SK-N-SH treated with all-trans-retinoic acid at 6 μM for 48 hours (cell line): ENCODE measurements around the gene SCN8A.
A peak's percentile ranks its signal among the peaks of the same experiment; 100 is the strongest.
"Not testable (repeated sequence)": the region's sequence is repeated elsewhere in the genome, so short reads cannot be mapped to it uniquely, and the experiment has no call there.

ENCODE experiments used
- ATAC-seq: fragments of 200-7000 bp; cut with Tn5 transposase; 3 replicates; pipeline ENCODE4 v1.9.1; 2020; ENCODE audit warnings: mild to moderate bottlenecking, moderate library complexity
- ARNTL ChIP-seq: fragments of 450-650 bp; formaldehyde crosslinking; IDR thresholded peaks from 2 replicates; pipeline ENCODE4 v1.5.0; 2020; ENCODE audit warnings: low read depth, mild to moderate bottlenecking, moderate library complexity, borderline replicate concordance
- BACH2 ChIP-seq: fragments of 250-450 bp; sonication (Bioruptor Pico); IDR thresholded peaks from 2 replicates; pipeline ENCODE4 v1.9.0; 2021; ENCODE audit warnings: mild to moderate bottlenecking, borderline replicate concordance
- CSDC2 ChIP-seq: fragments of 250-450 bp; sonication (Bioruptor Pico); IDR thresholded peaks from 2 replicates; pipeline ENCODE4 v1.5.0; 2020; ENCODE audit warnings: mild to moderate bottlenecking, moderate library complexity
- ESRRG ChIP-seq: fragments of 250-450 bp; sonication (Bioruptor Pico); IDR thresholded peaks from 2 replicates; pipeline ENCODE4 v1.6.1; 2021; ENCODE audit warnings: mild to moderate bottlenecking
- GLIS3 ChIP-seq: fragments of 250-450 bp; sonication (Bioruptor Pico); IDR thresholded peaks from 2 replicates; pipeline ENCODE4 v1.5.0; 2020; ENCODE audit warnings: mild to moderate bottlenecking, moderate library complexity
- ISL1 ChIP-seq: fragments of 250-450 bp; sonication (Bioruptor Pico); IDR thresholded peaks from 2 replicates; pipeline ENCODE4 v2.1.2; 2022; ENCODE audit warnings: mild to moderate bottlenecking, moderate library complexity
- OSR1 ChIP-seq: fragments of 250-450 bp; sonication (Bioruptor Pico); IDR thresholded peaks from 2 replicates; pipeline ENCODE4 v1.8.0; 2022; ENCODE audit warnings: moderate library complexity, mild to moderate bottlenecking, inconsistent platforms
- PPARA ChIP-seq: fragments of 250-450 bp; sonication (Bioruptor Pico); IDR thresholded peaks from 2 replicates; pipeline ENCODE4 v1.5.0; 2020; ENCODE audit warnings: mild to moderate bottlenecking, borderline replicate concordance
- RARB ChIP-seq: fragments of 250-450 bp; sonication (Bioruptor Pico); IDR thresholded peaks from 2 replicates; pipeline ENCODE4 v1.8.0; 2021; ENCODE audit warnings: mild to moderate bottlenecking, moderate library complexity
- SNAI2 ChIP-seq: fragments of 250-450 bp; sonication (Bioruptor Pico); IDR thresholded peaks from 2 replicates; pipeline ENCODE4 v1.5.0; 2020; ENCODE audit warnings: mild to moderate bottlenecking, moderate library complexity
- TCF4 ChIP-seq: fragments of 250-450 bp; sonication (Bioruptor Pico); IDR thresholded peaks from 2 replicates; pipeline ENCODE4 v1.8.0; 2021; ENCODE audit warnings: mild to moderate bottlenecking, moderate library complexity, borderline replicate concordance
- TOX ChIP-seq: fragments of 250-450 bp; sonication (Bioruptor Pico); IDR thresholded peaks from 2 replicates; pipeline ENCODE4 v1.8.0; 2021; ENCODE audit warnings: mild to moderate bottlenecking, moderate library complexity, borderline replicate concordance
- ZC3H10 ChIP-seq: fragments of 250-450 bp; sonication (Bioruptor Pico); IDR thresholded peaks from 2 replicates; pipeline ENCODE4 v1.5.1; 2021; ENCODE audit warnings: mild to moderate bottlenecking, moderate library complexity
- ZFP30 ChIP-seq: fragments of 450-650 bp; formaldehyde crosslinking; IDR thresholded peaks from 2 replicates; pipeline ENCODE4 v1.5.0; 2022; ENCODE audit warnings: mild to moderate bottlenecking, moderate library complexity
- ZNF70 ChIP-seq: fragments of 450-650 bp; formaldehyde crosslinking; IDR thresholded peaks from 2 replicates; pipeline ENCODE4 v1.5.0; 2020; ENCODE audit warnings: mild to moderate bottlenecking, moderate library complexity
- ZNF8 ChIP-seq: fragments of 450-650 bp; formaldehyde crosslinking; IDR thresholded peaks from 2 replicates; pipeline ENCODE4 v1.5.0; 2020; ENCODE audit warnings: mild to moderate bottlenecking, moderate library complexity
- TF ChIP-seq, protein P1 (sequence below): fragments of 250-450 bp; sonication (Bioruptor Pico); IDR thresholded peaks from 2 replicates; pipeline ENCODE4 v1.8.0; 2021; ENCODE audit warnings: low read depth, mild to moderate bottlenecking, moderate library complexity, borderline replicate concordance
- TF ChIP-seq, protein P2 (sequence below): fragments of 250-450 bp; sonication (Bioruptor Pico); IDR thresholded peaks from 2 replicates; pipeline ENCODE4 v1.5.1; 2021; ENCODE audit warnings: mild to moderate bottlenecking, moderate library complexity
- TF ChIP-seq, protein P3 (sequence below): fragments of 250-450 bp; sonication (Bioruptor Pico); IDR thresholded peaks from 2 replicates; pipeline ENCODE4 v1.5.1; 2020; ENCODE audit warnings: low read depth, mild to moderate bottlenecking, moderate library complexity

Gene SCN8A

DNA sequence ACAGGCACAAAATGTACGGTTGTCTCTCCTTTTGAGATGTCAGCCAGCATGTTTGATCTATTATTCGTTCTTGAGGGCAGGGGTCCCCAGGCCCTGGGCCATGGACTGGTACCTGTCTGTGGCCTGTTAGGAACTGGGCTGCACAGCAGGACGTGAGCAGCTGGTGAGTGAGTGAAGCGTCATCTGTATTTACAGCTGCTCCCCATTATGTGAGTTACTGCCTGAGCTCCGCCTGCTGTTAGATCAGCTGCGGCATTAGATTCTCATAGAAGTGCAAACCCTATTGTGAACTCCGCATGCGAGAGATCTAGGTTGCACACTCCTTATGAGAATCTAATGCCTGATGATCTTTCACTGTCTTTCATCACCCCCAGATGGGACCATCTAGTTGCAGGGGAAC lies 41.4 kb upstream of the SCN8A start:
- no peak for ATAC-seq
- TF ChIP-seq GLIS3 (CRISPR knock-in tag) = no peak

DNA sequence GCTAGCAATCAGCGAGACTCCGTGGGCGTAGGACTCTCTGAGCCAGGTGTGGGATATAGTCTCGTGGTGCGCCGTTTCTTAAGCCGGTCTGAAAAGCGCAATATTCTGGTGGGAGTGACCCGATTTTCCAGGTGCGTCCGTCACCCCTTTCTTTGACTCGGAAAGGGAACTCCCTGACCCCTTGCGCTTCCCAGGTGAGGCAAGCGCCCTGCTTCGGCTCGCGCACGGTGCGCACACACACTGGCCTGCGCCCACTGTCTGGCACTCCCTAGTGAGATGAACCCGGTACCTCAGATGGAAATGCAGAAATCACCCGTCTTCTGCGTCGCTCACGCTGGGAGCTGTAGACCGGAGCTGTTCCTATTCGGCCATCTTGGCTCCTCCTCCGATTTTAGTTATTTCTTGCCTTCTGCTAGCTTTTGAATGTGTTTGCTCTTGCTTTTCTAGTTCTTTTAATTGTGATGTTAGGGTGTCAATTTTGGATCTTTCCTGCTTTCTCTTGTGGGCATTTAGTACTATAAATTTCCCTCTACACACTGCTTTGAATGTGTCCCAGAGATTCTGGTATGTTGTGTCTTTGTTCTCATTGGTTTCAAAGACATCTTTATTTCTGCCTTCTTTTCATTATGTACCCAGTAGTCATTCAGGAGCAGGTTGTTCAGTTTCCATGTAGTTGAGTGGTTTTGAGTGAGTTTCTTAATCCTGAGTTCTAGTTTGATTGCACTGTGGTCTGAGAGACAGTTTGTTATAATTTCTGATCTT lies 22.6 kb upstream of the SCN8A start:
- not testable (repeated sequence) for ATAC-seq

DNA sequence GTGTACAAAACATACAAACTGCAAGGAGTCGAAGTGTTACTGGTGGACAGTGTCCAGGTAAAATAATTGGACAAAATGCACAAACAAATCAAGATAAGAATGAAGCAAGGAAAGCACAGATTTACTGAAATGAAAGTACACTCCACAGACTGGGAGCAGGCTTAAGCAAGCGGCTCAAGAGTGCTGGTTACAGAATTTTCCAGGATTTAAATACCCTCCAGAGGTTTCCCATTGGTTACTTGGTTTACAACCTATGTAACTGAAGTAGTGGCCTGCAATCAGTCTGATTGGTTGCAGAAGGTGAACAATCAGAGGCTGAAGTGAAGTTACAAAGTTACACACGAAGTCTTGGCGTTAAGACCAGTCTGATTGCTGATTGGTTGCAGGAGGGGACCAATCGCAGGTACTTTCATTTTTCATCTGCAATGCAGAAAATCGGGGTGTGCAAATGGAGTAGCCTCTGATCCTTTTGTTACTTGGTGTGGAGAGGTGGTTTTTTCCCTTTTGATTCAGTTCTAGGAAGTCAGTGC lies 11.6 kb upstream of the SCN8A start:
- no peak for TF ChIP-seq BACH2 (CRISPR knock-in tag)
- TF ChIP-seq, all 23 proteins: peak for 0
- no peak for ATAC-seq

DNA sequence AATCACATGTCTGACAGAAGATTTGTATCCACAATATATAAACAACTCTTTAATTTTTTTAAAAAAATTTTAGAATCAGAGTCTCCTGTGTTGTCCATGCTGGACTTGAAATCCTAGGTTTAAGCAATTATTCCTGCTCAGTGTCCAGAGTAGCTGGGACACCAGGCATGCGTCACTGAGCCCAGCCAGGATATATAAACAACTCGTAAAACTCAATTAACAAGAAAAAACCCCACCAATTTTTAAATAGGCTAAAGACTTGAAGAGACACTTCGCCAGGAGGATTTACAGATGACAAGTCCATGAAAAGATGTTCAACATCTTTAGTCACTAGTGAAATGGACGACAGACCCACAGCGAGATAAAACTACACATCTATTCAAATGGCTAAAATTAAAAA lies 2.0 kb upstream of the SCN8A start:
- TF ChIP-seq OSR1 (CRISPR knock-in tag) = no peak
- TF ChIP-seq, protein P1, sequence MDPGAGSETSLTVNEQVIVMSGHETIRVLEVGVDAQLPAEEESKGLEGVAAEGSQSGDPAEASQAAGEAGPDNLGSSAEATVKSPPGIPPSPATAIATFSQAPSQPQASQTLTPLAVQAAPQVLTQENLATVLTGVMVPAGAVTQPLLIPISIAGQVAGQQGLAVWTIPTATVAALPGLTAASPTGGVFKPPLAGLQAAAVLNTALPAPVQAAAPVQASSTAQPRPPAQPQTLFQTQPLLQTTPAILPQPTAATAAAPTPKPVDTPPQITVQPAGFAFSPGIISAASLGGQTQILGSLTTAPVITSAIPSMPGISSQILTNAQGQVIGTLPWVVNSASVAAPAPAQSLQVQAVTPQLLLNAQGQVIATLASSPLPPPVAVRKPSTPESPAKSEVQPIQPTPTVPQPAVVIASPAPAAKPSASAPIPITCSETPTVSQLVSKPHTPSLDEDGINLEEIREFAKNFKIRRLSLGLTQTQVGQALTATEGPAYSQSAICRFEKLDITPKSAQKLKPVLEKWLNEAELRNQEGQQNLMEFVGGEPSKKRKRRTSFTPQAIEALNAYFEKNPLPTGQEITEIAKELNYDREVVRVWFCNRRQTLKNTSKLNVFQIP = no peak
- TF ChIP-seq ZC3H10 = no peak
- no peak for TF ChIP-seq ZFP30 (CRISPR knock-in tag)
- TF ChIP-seq ESRRG = no peak
- TF ChIP-seq ZNF8 (CRISPR knock-in tag) = no peak
- TF ChIP-seq TOX (CRISPR knock-in tag) = no peak
- no peak for TF ChIP-seq RARB (CRISPR knock-in tag)
- TF ChIP-seq TCF4 (CRISPR knock-in tag) = no peak
- no peak for TF ChIP-seq PPARA (CRISPR knock-in tag)
- no peak for TF ChIP-seq ARNTL (CRISPR knock-in tag)
- TF ChIP-seq, protein P2, sequence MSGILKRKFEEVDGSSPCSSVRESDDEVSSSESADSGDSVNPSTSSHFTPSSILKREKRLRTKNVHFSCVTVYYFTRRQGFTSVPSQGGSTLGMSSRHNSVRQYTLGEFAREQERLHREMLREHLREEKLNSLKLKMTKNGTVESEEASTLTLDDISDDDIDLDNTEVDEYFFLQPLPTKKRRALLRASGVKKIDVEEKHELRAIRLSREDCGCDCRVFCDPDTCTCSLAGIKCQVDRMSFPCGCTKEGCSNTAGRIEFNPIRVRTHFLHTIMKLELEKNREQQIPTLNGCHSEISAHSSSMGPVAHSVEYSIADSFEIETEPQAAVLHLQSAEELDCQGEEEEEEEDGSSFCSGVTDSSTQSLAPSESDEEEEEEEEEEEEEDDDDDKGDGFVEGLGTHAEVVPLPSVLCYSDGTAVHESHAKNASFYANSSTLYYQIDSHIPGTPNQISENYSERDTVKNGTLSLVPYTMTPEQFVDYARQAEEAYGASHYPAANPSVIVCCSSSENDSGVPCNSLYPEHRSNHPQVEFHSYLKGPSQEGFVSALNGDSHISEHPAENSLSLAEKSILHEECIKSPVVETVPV (CRISPR knock-in tag) = no peak
- no peak for TF ChIP-seq ZNF70 (CRISPR knock-in tag)
- no peak for ATAC-seq

DNA sequence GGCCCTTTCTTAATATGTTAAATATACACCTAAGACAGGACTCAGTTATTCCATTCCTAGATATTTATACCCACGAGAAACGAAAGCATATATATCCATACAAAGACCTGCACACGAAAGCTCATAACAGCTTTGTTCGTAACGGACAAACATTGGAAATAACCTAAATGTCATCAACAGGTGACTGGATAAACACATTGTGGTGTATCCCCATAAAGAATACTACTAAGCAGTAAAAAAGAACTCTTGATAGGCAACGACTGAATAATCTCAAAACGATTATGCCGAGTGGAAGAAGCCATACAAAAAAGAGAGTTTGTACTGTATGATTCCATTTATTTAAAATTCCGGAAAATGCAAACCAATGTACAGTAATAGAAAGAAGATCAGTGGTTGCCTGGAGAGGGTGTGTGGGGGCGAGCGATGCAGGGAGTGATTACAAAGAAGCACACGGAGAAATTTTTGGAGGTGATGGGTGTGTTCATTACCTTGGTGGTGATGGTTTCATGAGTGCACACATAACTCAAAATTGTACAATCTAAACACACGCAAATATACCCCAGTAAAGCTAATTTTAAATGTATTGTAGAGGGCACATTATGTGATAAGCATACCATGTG lies 1.4 kb upstream of the SCN8A start:
- TF ChIP-seq PPARA (CRISPR knock-in tag) (no peak), ISL1 (CRISPR knock-in tag) (no peak), TCF4 (CRISPR knock-in tag) (no peak), TOX (CRISPR knock-in tag) (no peak), ZC3H10 (no peak)
- TF ChIP-seq, protein P3, sequence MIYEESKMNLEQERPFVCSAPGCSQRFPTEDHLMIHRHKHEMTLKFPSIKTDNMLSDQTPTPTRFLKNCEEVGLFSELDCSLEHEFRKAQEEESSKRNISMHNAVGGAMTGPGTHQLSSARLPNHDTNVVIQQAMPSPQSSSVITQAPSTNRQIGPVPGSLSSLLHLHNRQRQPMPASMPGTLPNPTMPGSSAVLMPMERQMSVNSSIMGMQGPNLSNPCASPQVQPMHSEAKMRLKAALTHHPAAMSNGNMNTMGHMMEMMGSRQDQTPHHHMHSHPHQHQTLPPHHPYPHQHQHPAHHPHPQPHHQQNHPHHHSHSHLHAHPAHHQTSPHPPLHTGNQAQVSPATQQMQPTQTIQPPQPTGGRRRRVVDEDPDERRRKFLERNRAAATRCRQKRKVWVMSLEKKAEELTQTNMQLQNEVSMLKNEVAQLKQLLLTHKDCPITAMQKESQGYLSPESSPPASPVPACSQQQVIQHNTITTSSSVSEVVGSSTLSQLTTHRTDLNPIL (CRISPR knock-in tag) = no peak
- no peak for ATAC-seq

DNA sequence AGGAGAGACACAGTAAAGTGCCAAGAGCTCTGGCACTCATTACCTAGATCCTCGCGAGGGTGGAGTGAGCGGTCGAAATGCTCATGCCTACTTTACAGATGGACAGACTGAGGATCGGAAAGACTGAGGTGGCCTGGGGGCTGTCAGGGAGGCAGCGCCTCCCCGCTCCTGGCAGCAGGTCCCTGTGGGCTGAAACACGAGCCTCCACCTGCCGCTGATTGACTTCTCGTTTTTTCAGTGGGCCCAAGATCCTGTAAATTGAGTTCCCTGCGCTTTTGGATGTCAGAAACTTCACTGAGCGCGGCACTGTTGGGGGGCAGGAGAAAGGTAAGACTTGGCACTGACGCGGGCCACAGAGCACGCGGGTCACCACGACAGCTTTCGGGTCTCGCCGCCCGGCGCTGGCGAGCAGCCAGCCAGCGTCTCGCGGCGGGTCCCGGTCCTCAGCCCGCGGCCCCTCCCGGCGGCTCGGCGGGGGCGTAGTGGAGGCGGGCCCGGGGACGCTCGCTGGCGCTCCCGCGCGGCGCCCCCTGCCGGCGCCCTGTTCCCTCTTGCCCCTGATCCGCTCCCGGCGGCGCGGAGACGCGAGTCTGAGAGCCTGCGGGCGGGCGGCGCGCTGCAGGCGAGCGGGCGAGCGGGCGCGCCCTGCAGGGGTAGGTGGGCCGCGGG lies 552 bp upstream of the SCN8A start:
- ATAC-seq = peak; percentile 80
- TF ChIP-seq ZNF70 (CRISPR knock-in tag) (no peak), CSDC2 (CRISPR knock-in tag) (no peak), SNAI2 (0 out of 2 replicates have a peak, but pooled peaks have one; percentile 36), GLIS3 (CRISPR knock-in tag) (no peak), ZFP30 (CRISPR knock-in tag) (no peak)
